ENCODE data around the gene ARF6.

Gene ARF6

DNA sequence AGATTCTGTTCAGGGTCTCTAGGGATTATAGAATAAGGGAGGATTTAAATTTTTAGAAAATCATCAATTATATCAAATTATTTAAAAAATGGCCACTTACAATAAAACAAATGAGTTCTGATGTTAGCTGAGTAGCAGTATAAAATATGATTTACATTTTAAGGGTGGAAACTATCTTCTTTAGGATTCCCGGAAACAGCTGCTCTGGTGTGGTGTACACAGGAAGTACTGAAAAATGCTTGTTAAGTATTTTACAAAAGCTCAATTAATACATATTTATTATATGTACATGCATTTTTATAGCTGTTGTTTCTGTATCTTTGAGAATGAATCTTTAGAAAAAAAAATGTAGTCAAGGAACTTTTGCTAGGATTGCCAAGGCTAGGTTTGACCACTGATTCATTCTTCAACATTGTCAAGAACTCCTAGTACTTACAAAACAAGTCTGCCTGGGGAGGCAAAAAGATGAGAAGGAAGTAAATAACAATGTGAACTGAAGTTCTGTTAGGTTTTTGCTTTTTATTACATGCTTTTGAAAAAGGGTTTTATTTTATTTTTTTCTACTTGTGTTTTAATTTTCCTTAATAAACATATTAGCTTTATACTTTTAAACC is 48.0 kb downstream of the ARF6 start:
- DNase-seq (ENCODE audit: low read depth), result peak; percentile 73

DNA sequence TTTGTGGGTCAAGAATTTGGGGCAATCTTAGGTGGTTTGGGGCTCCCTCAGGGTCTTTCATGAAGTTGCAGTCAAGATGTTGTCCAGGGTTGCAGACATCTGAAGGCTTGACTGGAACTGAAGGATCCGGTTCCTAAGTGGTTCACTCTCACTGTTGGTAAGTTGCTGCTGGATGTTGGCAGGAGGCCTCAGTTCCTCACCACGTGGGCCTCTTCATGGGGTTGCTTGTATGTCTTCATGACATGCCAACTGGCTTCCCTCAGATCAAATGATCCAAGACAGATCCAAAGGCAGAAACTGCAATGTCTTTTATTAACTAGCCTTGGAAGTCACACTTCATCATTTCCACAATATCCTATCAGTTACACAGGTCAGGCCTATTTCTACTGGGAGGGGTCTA is 49.2 kb downstream of the ARF6 start:
- no peak for DNase-seq (ENCODE audit: low read depth)

DNA sequence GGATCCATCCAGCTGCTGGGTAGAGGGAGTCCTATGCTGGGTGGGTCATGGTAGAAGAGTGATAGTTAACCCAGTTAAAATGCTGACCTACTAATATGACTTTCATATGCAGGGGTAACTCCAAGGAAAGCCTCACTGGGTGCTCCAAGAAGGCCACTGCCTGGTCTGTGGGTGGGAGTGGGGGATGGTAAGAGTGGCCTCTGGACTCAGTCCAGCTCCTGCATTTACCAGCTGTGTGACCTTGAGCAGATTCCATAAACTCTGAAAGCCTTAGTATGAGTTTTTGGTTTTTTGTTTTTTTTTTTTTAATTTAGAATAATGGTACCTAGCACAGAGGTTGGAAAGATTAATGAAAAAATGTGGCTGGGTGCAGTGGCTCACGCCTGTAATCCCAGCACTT is 51.6 kb downstream of the ARF6 start:
- no peak for DNase-seq (ENCODE audit: low read depth)

DNA sequence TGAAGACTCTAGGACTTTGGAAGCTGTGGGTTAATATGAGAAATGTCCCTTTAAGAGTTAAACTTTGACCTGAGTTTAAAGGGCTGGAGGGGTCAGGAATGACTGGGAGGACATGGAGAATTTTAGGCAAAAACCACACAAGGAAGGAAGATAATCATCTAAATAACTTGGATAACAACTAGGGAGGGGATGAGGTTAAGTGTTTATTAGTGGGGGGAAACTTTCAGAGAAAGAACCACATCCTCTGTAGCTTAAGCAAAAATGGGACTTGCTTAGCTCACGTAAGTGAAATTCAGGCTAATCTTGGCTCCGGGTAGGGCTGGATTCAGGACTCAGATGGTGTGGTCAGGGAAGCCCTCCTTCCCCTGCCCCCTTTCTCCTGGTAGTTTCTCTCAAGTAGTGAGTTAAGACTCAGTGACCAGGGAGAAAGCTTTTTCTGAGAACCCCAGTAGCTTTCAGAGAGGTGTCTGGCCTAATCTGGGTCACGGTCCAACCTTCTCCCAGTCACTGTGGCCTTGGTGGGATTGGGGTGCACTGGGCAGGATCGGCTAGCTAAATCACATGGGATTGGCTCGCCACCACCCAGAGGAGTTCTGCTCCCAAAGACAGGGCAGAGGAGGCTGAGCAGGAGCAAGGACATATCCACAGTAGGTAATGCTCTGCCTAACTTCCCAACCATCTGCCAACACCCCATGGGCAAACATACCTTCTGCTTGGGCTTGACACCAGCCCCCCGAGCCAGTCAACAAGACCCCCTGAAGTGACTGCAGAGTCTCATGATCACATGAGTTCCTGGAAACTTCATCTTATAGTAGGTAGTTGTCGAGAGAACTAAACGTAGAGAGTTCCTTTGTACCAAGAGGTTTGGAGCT is 52.8 kb downstream of the ARF6 start:
- DNase-seq (ENCODE audit: low read depth), result peak; percentile 57

All from EH (cell line).